Coronary artery (tissue), 2 donors: ENCODE results near the gene KLF9.

ENCODE experiments used
- DNase-seq: peaks from one replicate; pipeline ENCODE4 v3.0.0-alpha.2; 2017; ENCODE audit warnings: low spot score
- H3K27ac ChIP-seq, 2 donors: fragments of 200-600 bp; sonication (generic); one replicate each; pipeline ENCODE4 v1.5.1; 2016 to 2019
- H3K4me3 ChIP-seq: fragments of 200-600 bp; sonication (generic); 2 replicates; pipeline ENCODE4 v1.5.1; 2016; ENCODE audit warnings: mild to moderate bottlenecking, moderate library complexity
- CTCF ChIP-seq: fragments of 200-600 bp; sonication (generic); IDR thresholded peaks from one replicate; pipeline ENCODE4 v1.5.1; 2019; ENCODE audit warnings: antibody characterized with exemption

Gene KLF9

DNA sequence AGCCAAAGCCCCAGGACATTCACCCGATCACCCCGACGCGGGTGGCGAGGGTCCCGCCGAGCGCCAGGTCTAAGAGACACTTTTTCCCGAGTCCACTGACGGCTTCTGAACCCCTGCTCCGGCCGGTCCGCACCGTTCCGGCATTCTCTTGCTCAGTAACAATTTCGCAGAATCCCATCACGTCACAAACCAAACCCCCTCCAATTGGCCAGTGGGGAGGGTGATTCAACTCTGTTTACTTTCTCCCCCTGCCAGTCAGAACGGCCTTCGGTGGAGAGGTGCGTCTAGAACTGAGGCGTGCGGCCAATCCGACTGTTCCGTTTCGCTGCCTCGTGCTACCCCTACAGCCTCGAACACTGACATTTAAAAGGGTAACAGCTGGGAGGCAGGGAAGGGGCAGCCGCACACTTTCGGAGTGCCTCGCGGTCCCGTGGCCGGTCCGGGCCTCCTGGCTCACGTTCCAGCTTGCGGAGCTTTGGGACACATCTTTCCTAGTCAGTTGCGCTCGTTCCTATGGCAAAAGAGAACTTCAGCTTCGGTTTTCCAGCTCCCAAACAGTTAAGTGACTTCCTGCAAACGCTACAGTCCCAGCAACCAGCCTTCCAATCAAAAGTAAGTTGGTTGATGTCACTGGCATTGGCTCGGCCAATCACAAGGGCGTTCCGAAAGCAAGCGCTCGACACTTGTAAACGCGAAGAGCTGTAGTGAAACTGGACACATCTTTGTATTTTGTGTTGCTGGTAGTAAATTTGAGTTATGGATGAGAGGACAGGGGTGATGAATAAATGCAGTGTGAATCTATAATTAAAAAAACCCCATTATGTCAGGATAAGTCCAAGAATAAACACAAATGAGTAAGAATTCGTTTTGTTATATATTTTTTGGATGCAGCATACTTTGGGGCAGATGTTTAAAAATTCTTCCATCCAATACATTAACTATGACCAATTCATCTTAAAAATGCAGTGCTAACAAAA, at the start of gene KLF9:
Gene KLF9, minus strand, starts transcription at position 859 of the 977 bp plus-strand sequence. CDS start 1,294 bp downstream, outside the sequence.
- DNase-seq, result peak; percentile 99
- TF ChIP-seq CTCF, result no peak
- Histone ChIP-seq H3K4me3 (peak within 1 kb of the TSS; percentile 99), H3K27ac (peak within 1 kb of the TSS; percentile 100)

DNA sequence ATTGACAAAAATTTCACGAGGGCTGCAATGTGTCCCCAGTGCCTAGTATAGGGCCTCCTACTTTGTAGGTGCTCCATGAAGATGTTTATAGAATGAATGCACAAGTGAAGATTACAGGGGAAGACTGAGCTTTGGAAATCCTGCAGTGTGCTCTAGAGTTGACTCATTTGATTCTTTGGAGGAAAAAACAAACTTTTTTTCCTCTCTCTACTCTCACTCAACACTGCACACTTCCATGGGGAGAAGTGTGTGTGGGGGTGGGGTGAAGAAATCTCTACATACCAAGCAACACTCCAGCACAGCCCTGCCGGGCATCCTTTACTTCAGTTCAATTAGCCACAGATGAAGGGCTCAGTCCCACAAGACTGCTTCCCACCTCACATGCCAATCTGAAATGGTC, 49.4 kb upstream of the KLF9 start:
- no peak for TF ChIP-seq CTCF
- H3K27ac ChIP-seq, result no peak overlapping the region
- no peak overlapping the region for H3K4me3 ChIP-seq
- no peak for DNase-seq

- Histone ChIP-seq H3K27ac (no peak overlapping the region), H3K4me3 (no peak overlapping the region)
- no peak for TF ChIP-seq CTCF
- no peak for DNase-seq
Observed at GRCh38 chr9:70462300-70462699, 47.8 kb upstream of the KLF9 start.

DNA sequence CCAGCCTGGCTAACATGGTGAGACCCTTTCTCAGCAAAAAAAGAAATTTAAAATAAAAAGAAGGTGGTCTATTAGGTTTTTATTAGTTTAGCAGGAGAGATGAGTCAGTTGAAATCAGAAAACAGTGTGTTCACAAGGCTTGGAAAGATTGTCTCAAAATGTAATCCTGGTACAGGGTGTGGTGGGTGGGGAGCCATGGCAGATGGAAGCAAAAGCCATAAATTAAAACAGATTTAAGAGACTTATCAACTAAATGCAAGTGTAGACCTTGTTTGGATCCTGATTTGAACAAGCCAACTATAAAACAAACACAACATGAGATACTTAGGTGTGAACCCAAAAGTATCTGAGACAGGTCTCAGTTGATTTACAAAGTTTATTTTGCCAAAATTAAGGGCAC, 42.8 kb upstream of the KLF9 start:
- TF ChIP-seq CTCF, result no peak
- DNase-seq, result no peak
- Histone ChIP-seq H3K4me3 (no peak overlapping the region), H3K27ac (no peak overlapping the region)

- DNase-seq, result no peak
- TF ChIP-seq CTCF, result no peak
- no peak overlapping the region for H3K4me3 ChIP-seq
- H3K27ac ChIP-seq, result no peak overlapping the region
Observed at GRCh38 chr9:70455993-70456704, 41.7 kb upstream of the KLF9 start.

DNA sequence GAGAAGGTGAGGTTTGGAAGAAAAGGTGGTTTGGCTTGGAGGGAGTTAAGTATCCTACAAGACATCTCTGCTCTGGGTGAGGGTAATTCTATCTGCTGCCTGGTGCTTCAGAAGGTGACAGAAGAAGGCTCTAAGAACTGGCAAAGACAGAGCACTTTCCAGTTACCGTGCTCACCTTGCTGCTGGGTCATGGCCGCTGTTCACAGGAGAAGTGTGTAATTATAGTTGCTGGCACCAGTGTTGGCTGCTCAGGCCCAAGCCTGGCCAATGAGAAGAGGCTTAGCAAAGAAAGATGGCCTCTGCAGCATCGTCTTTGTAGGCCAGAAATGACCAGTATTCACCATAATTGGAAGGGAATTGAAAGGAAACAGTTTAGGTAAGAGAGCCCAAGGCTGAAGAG, 37.9 kb upstream of the KLF9 start:
- TF ChIP-seq CTCF, result no peak
- DNase-seq, result no peak
- Histone ChIP-seq H3K4me3 (no peak overlapping the region), H3K27ac (no peak overlapping the region)
